OCI-LY1 (cell line): ENCODE results near the gene AMBN.
"Not testable (repeated sequence)": the region's sequence is repeated elsewhere in the genome, so short reads cannot be mapped to it uniquely, and the experiment has no call there.

Experiments used
- H2AFZ ChIP-seq: fragments of 200-600 bp; sonication (generic), shearing (Covaris generic); 2 replicates; pipeline ENCODE4 v1.6.0; 2014; ENCODE audit warnings: antibody characterized with exemption, mild to moderate bottlenecking, low read length
- H3F3A ChIP-seq: fragments of 200-600 bp; sonication (generic), shearing (Covaris generic); 2 replicates; pipeline ENCODE4 v1.6.0; 2014; ENCODE audit warnings: mild to moderate bottlenecking, antibody characterized with exemption, low read length, moderate library complexity; ENCODE audit not compliant: insufficient read depth
- H3K27ac ChIP-seq: fragments of 200-600 bp; sonication (generic); 2 replicates; pipeline ENCODE4 v1.5.1; 2014; ENCODE audit warnings: low read length, mixed run types, mild to moderate bottlenecking, low read depth; ENCODE audit not compliant: poor library complexity, severe bottlenecking
- H3K27me3 ChIP-seq: fragments of 200-600 bp; sonication (generic); 2 replicates; pipeline ENCODE4 v1.6.0; 2014; ENCODE audit warnings: antibody characterized with exemption, mild to moderate bottlenecking, low read length, moderate library complexity; ENCODE audit not compliant: insufficient read depth
- H3K36me3 ChIP-seq: fragments of 200-600 bp; sonication (generic); 2 replicates; pipeline ENCODE4 v1.6.1; 2014; ENCODE audit warnings: mild to moderate bottlenecking, antibody characterized with exemption, low read length, moderate library complexity, mixed read lengths; ENCODE audit not compliant: insufficient read depth
- H3K4me1 ChIP-seq: fragments of 200-600 bp; sonication (generic); 2 replicates; pipeline ENCODE4 v1.5.1; 2014; ENCODE audit warnings: mild to moderate bottlenecking, low read length, moderate library complexity; ENCODE audit not compliant: insufficient read depth, severe bottlenecking
- H3K4me2 ChIP-seq: fragments of 200-600 bp; sonication (generic), shearing (Covaris generic); 2 replicates; pipeline ENCODE4 v1.6.1; 2014; ENCODE audit warnings: low read length
- H3K4me3 ChIP-seq: fragments of 200-600 bp; sonication (generic); 2 replicates; pipeline ENCODE4 v1.5.1; 2014; ENCODE audit warnings: low read length, low read depth, mild to moderate bottlenecking, mixed read lengths; ENCODE audit not compliant: poor library complexity, severe bottlenecking
- H3K79me2 ChIP-seq: fragments of 200-600 bp; shearing (Covaris generic); 2 replicates; pipeline ENCODE4 v1.6.1; 2016; ENCODE audit warnings: mixed run types, low read length, mixed read lengths; ENCODE audit not compliant: insufficient read depth
- H3K9ac ChIP-seq: fragments of 200-600 bp; sonication (generic), shearing (Covaris generic); 2 replicates; pipeline ENCODE4 v1.6.1; 2014; ENCODE audit warnings: mild to moderate bottlenecking, low read length, mixed read lengths
- H3K9me2 ChIP-seq: fragments of 200-600 bp; sonication (generic), shearing (Covaris generic); 2 replicates; pipeline ENCODE4 v1.6.1; 2014; ENCODE audit warnings: low read depth, mild to moderate bottlenecking, low read length, mixed read lengths
- H3K9me3 ChIP-seq: fragments of 200-600 bp; shearing (Covaris generic); 2 replicates; pipeline ENCODE4 v1.6.1; 2014; ENCODE audit warnings: low read length, mixed read lengths
- H4K20me1 ChIP-seq: fragments of 200-600 bp; sonication (generic), shearing (Covaris generic); 2 replicates; pipeline ENCODE4 v1.6.0; 2016; ENCODE audit warnings: mild to moderate bottlenecking, low read length; ENCODE audit not compliant: insufficient read depth
- CTCF ChIP-seq: fragments of 200-600 bp; sonication (generic), shearing (Covaris generic); IDR thresholded peaks from 2 replicates; pipeline ENCODE4 v1.5.1; 2017; ENCODE audit warnings: mild to moderate bottlenecking, antibody characterized with exemption, low read length, moderate library complexity, mixed read lengths
- EZH2 ChIP-seq: fragments of 200-600 bp; sonication (generic), shearing (Covaris generic); IDR thresholded peaks from 2 replicates; pipeline ENCODE4 v1.8.0; 2017; ENCODE audit warnings: borderline replicate concordance, mixed run types, mild to moderate bottlenecking, antibody characterized with exemption, low read length, moderate library complexity, mixed read lengths

The AMBN gene

GRCh38 chr4:70640192-70640591, 48.1 kb downstream of the AMBN start:
- no peak overlapping the region for H3K9ac ChIP-seq
- no peak overlapping the region for H2AFZ ChIP-seq
- TF ChIP-seq EZH2 (no peak), CTCF (no peak)
- no peak overlapping the region for H3K4me2 ChIP-seq
- H3K9me2 ChIP-seq, result no peaks in the 10 kb centered on the region
- no peaks in the 10 kb centered on the region for H3K27me3 ChIP-seq
- H3F3A ChIP-seq, result no peaks in the 10 kb centered on the region
- H3K79me2 ChIP-seq, result no peaks in the 10 kb centered on the region
- no peaks in the 10 kb centered on the region for H4K20me1 ChIP-seq
- H3K4me1 ChIP-seq, result peaks cover 19% of the 10 kb centered on the region
- H3K27ac ChIP-seq, result no peak overlapping the region
- H3K9me3 ChIP-seq, result no peaks in the 10 kb centered on the region
- H3K36me3 ChIP-seq, result no peaks in the 10 kb centered on the region
- H3K4me3 ChIP-seq, result no peak overlapping the region

GRCh38 chr4:70650741-70651140, 58.7 kb downstream of the AMBN start:
- not testable (repeated sequence) for H3K79me2 ChIP-seq, H3K9me2 ChIP-seq, H3K4me3 ChIP-seq, H3K4me2 ChIP-seq, H4K20me1 ChIP-seq, H3K9me3 ChIP-seq, H3K9ac ChIP-seq, H3K27me3 ChIP-seq, H2AFZ ChIP-seq
- peaks cover 55% of the 10 kb centered on the region for H3K4me1 ChIP-seq
- peaks cover 45% of the 10 kb centered on the region for H3K36me3 ChIP-seq
- H3F3A ChIP-seq, result peaks cover 37% of the 10 kb centered on the region
- H3K27ac ChIP-seq, result peak overlapping the region; percentile 66

GRCh38 chr4:70651864-70652506, 59.9 kb downstream of the AMBN start:
- Histone ChIP-seq H3K36me3 (peaks cover 57% of the 10 kb centered on the region), H3K9me3 (no peaks in the 10 kb centered on the region), H3K4me2 (peak overlapping the region; percentile 7; the same call in 1 of the 2 replicates), H2AFZ (no peak overlapping the region), H3K9me2 (no peaks in the 10 kb centered on the region), H3K9ac (no peak overlapping the region), H3F3A (peaks cover 46% of the 10 kb centered on the region), H3K79me2 (no peaks in the 10 kb centered on the region), H3K4me3 (no peak overlapping the region), H3K27ac (peak overlapping the region; percentile 70), H3K27me3 (no peaks in the 10 kb centered on the region), H3K4me1 (peaks cover 67% of the 10 kb centered on the region), H4K20me1 (no peaks in the 10 kb centered on the region)
- TF ChIP-seq CTCF, result peak; percentile 49
- TF ChIP-seq EZH2, result no peak

- peak overlapping the region; percentile 70 for H3K27ac ChIP-seq
- H3K4me2 ChIP-seq, result no peak overlapping the region
- H3K9ac ChIP-seq, result no peak overlapping the region
- no peaks in the 10 kb centered on the region for H3K9me2 ChIP-seq
- H3K9me3 ChIP-seq, result no peaks in the 10 kb centered on the region
- H3K4me3 ChIP-seq, result no peak overlapping the region
- H3F3A ChIP-seq, result peaks cover 57% of the 10 kb centered on the region
- H2AFZ ChIP-seq, result no peak overlapping the region
- H3K79me2 ChIP-seq, result peaks cover 23% of the 10 kb centered on the region
- peaks cover 81% of the 10 kb centered on the region for H3K36me3 ChIP-seq
- H4K20me1 ChIP-seq, result no peaks in the 10 kb centered on the region
- no peaks in the 10 kb centered on the region for H3K27me3 ChIP-seq
- no peak for TF ChIP-seq CTCF
- TF ChIP-seq EZH2, result no peak
- H3K4me1 ChIP-seq, result peaks cover 84% of the 10 kb centered on the region
Measured at GRCh38 chr4:70654605-70655011, 62.6 kb downstream of the AMBN start.
